Neuronal stem cell (in vitro differentiated cells): ENCODE data around the gene FBH1.

Experiments used
- DNase-seq: peaks from one replicate; pipeline ENCODE4 v3.0.0-alpha.2; 2013; ENCODE audit warnings: low spot score
- H2AFZ ChIP-seq: one replicate; pipeline ENCODE4 v1.6.1; 2013; ENCODE audit warnings: mild to moderate bottlenecking, low read length, inconsistent platforms
- H2AK5ac ChIP-seq: 2 replicates; pipeline ENCODE4 v1.6.1; 2013; ENCODE audit warnings: low read depth, mild to moderate bottlenecking, inconsistent platforms, low read length, moderate library complexity, mixed read lengths
- H2BK120ac ChIP-seq: 2 replicates; pipeline ENCODE4 v1.6.1; 2013; ENCODE audit warnings: low read depth, mild to moderate bottlenecking, inconsistent platforms, low read length, moderate library complexity, mixed read lengths
- H2BK12ac ChIP-seq: one replicate; pipeline ENCODE4 v1.6.1; 2013; ENCODE audit warnings: low read length, inconsistent platforms
- H2BK15ac ChIP-seq: 2 replicates; pipeline ENCODE4 v1.6.1; 2013; ENCODE audit warnings: mild to moderate bottlenecking, low read length, inconsistent platforms, mixed read lengths
- H2BK5ac ChIP-seq: one replicate; pipeline ENCODE4 v1.6.1; 2013; ENCODE audit warnings: inconsistent platforms, mild to moderate bottlenecking, low read length, moderate library complexity
- H3K14ac ChIP-seq: one replicate; pipeline ENCODE4 v1.6.1; 2013; ENCODE audit warnings: low read length, inconsistent platforms
- H3K18ac ChIP-seq: 2 replicates; pipeline ENCODE4 v1.6.1; 2013; ENCODE audit warnings: low read length, inconsistent platforms
- H3K23ac ChIP-seq: 2 replicates; pipeline ENCODE4 v1.6.1; 2013; ENCODE audit warnings: low read depth, mild to moderate bottlenecking, mixed read lengths, low read length, inconsistent platforms; ENCODE audit not compliant: poor library complexity
- H3K27ac ChIP-seq: replicated peaks from 3 replicates; pipeline ENCODE4 v1.5.1; 2013; ENCODE audit warnings: low read length, inconsistent platforms
- H3K27me3 ChIP-seq, 3 experiments: 2 replicates each; pipeline ENCODE4 v1.6.1; 2013; ENCODE audit warnings: low read length in 3 of 3, mild to moderate bottlenecking in 2 of 3, inconsistent platforms in 1 of 3, low read depth in 1 of 3, mixed read lengths in 1 of 3, moderate library complexity in 1 of 3; ENCODE audit not compliant: control insufficient read depth in 3 of 3, insufficient read depth in 3 of 3
- H3K36me3 ChIP-seq, 2 donors: replicated peaks in 1 of 2; 2 replicates each; pipeline ENCODE4 v1.6.1; 2013; ENCODE audit warnings: low read length in 2 of 2; ENCODE audit not compliant: control insufficient read depth in 2 of 2, insufficient read depth in 2 of 2
- H3K4ac ChIP-seq: 2 replicates; pipeline ENCODE4 v1.6.1; 2013; ENCODE audit warnings: inconsistent platforms, mild to moderate bottlenecking, low read length, moderate library complexity
- H3K4me1 ChIP-seq, 2 donors: 1 replicate in 1 of 2; 2 replicates in 1 of 2; pipeline ENCODE4 v1.6.1; 2013; ENCODE audit warnings: low read length in 2 of 2, low read depth in 1 of 2; ENCODE audit not compliant: control insufficient read depth in 2 of 2, insufficient read depth in 1 of 2
- H3K4me2 ChIP-seq: one replicate; pipeline ENCODE4 v1.6.1; 2013; ENCODE audit warnings: mild to moderate bottlenecking, low read length, inconsistent platforms; ENCODE audit not compliant: insufficient read depth, poor library complexity, severe bottlenecking
- H3K4me3 ChIP-seq, 2 donors: 2 replicates each; pipeline ENCODE4 v1.5.1; 2013; ENCODE audit warnings: low read length in 2 of 2, mild to moderate bottlenecking in 2 of 2, inconsistent platforms in 1 of 2, moderate library complexity in 1 of 2
- H3K79me1 ChIP-seq: one replicate; pipeline ENCODE4 v1.6.1; 2013; ENCODE audit warnings: low read depth, mild to moderate bottlenecking, inconsistent platforms, low read length, moderate library complexity
- H3K9ac ChIP-seq: one replicate; pipeline ENCODE4 v1.6.1; 2013; ENCODE audit warnings: mild to moderate bottlenecking, low read depth, low read length, inconsistent platforms; ENCODE audit not compliant: poor library complexity
- H3K9me3 ChIP-seq, 2 donors: replicated peaks in 1 of 2; 2 replicates each; pipeline versions ENCODE3 to v1.6.1; 2013; ENCODE audit warnings: low read length in 2 of 2, mild to moderate bottlenecking in 2 of 2, inconsistent platforms in 1 of 2, low read depth in 1 of 2, mixed read lengths in 1 of 2, moderate library complexity in 1 of 2; ENCODE audit not compliant: control insufficient read depth in 2 of 2, insufficient read depth in 1 of 2
- H4K8ac ChIP-seq: one replicate; pipeline ENCODE4 v1.6.1; 2013; ENCODE audit warnings: low read depth, mild to moderate bottlenecking, inconsistent platforms, low read length, moderate library complexity
- H4K91ac ChIP-seq: one replicate; pipeline ENCODE4 v1.6.1; 2013; ENCODE audit warnings: low read length, low read depth, mild to moderate bottlenecking, inconsistent platforms; ENCODE audit not compliant: poor library complexity
- WGBS, 2 donors: extraction: QIAGEN DNeasy Blood & Tissue Kit; methylation state at CpG; one replicate each; pipeline ENCODE4 v1.1.7; 2013; ENCODE audit warnings: missing lambda C conversion rate in 2 of 2, mixed read lengths in 1 of 2; ENCODE audit not compliant: insufficient read length in 2 of 2, insufficient replicate concordance in 1 of 2; ENCODE audit errors: extremely low coverage in 2 of 2; 5-methylcytosine and 5-hydroxymethylcytosine counted together

Gene FBH1

GRCh38 chr10:5855979-5856700 is 33.9 kb upstream of the FBH1 start:
- no peak for DNase-seq
- WGBS, 2 donors, result no CpG with 5 or more reads among the region's 18 CpGs
- H3K23ac ChIP-seq, result no peak overlapping the region
- no peak overlapping the region for H4K91ac ChIP-seq
- no peak overlapping the region for H2AK5ac ChIP-seq
- H3K4me3 ChIP-seq, result no peak overlapping the region
- no peak overlapping the region for H3K27ac ChIP-seq
- H3K14ac ChIP-seq, result no peak overlapping the region
- H3K4me2 ChIP-seq, result no peak overlapping the region
- H2BK120ac ChIP-seq, result no peak overlapping the region
- H3K79me1 ChIP-seq, result no peaks in the 10 kb centered on the region
- H3K18ac ChIP-seq, result no peak overlapping the region
- H4K8ac ChIP-seq, result no peak overlapping the region
- H2BK15ac ChIP-seq, result no peak overlapping the region
- no peaks in the 10 kb centered on the region for H3K9me3 ChIP-seq
- H2BK5ac ChIP-seq, result no peak overlapping the region
- H2BK12ac ChIP-seq, result no peak overlapping the region
- no peak overlapping the region for H3K4ac ChIP-seq
- peaks cover 0 to 5% of the 10 kb centered on the region in 2 donors for H3K4me1 ChIP-seq
- H3K27me3 ChIP-seq, result no peaks in the 10 kb centered on the region
- H3K9ac ChIP-seq, result no peak overlapping the region
- H3K36me3 ChIP-seq, result no peaks in the 10 kb centered on the region
- H2AFZ ChIP-seq, result no peak overlapping the region

- no peaks in the 10 kb centered on the region for H3K27me3 ChIP-seq
These were observed 33.4 kb upstream of the FBH1 start for GRCh38 chr10:5856701-5857004.

GRCh38 chr10:5858811-5859210 is 31.2 kb upstream of the FBH1 start:
- Histone ChIP-seq H2AK5ac (no peak overlapping the region), H3K27me3 (no peaks in the 10 kb centered on the region)
- no CpG with 5 or more reads among the region's 5 CpGs for WGBS, 2 donors

More at GRCh38 chr10:5856701-5857004, 33.4 kb upstream of the FBH1 start:
- H4K91ac ChIP-seq, result no peak overlapping the region
- no peak for DNase-seq
- H3K79me1 ChIP-seq, result no peaks in the 10 kb centered on the region
- no peaks in the 10 kb centered on the region for H3K9me3 ChIP-seq
- H3K4me1 ChIP-seq, result peaks cover 0 to 5% of the 10 kb centered on the region in 2 donors
- H3K14ac ChIP-seq, result no peak overlapping the region
- no peak overlapping the region for H2BK12ac ChIP-seq
- H4K8ac ChIP-seq, result no peak overlapping the region
- H3K9ac ChIP-seq, result no peak overlapping the region
- no peak overlapping the region for H2AFZ ChIP-seq
- no CpG with 5 or more reads among the region's 7 CpGs for WGBS, 2 donors
- no peak overlapping the region for H3K4ac ChIP-seq
- no peak overlapping the region for H3K18ac ChIP-seq
- no peak overlapping the region for H2BK120ac ChIP-seq
- no peak overlapping the region for H3K23ac ChIP-seq
- H3K4me3 ChIP-seq, result no peak overlapping the region
- H3K4me2 ChIP-seq, result no peak overlapping the region
- H2BK15ac ChIP-seq, result no peak overlapping the region
- no peak overlapping the region for H2AK5ac ChIP-seq
- no peaks in the 10 kb centered on the region for H3K36me3 ChIP-seq
- no peak overlapping the region for H2BK5ac ChIP-seq
- no peak overlapping the region for H3K27ac ChIP-seq

GRCh38 chr10:5860066-5860465 is 30.0 kb upstream of the FBH1 start:
- no peak for DNase-seq
- Histone ChIP-seq H3K4me3 (no peak overlapping the region), H2BK15ac (no peak overlapping the region), H2BK120ac (no peak overlapping the region), H2AFZ (no peak overlapping the region), H3K4ac (no peak overlapping the region), H3K27me3 (no peaks in the 10 kb centered on the region), H3K18ac (no peak overlapping the region), H3K36me3 (peaks cover 0 to 3% of the 10 kb centered on the region in 2 donors), H3K9ac (no peak overlapping the region), H3K23ac (no peak overlapping the region), H2BK5ac (no peak overlapping the region), H4K91ac (no peak overlapping the region), H3K4me1 (peaks cover 0 to 4% of the 10 kb centered on the region in 2 donors), H3K9me3 (no peaks in the 10 kb centered on the region), H3K14ac (peak overlapping the region; percentile 75), H3K27ac (no peak overlapping the region), H4K8ac (no peak overlapping the region), H2BK12ac (no peak overlapping the region), H3K79me1 (no peaks in the 10 kb centered on the region), H2AK5ac (no peak overlapping the region), H3K4me2 (no peak overlapping the region)
- no CpG with 5 or more reads among the region's 7 CpGs for WGBS, 2 donors

More at GRCh38 chr10:5858811-5859210, 31.2 kb upstream of the FBH1 start:
- Histone ChIP-seq H3K18ac (no peak overlapping the region), H4K91ac (no peak overlapping the region), H3K23ac (no peak overlapping the region), H2BK120ac (no peak overlapping the region), H3K4me3 (no peak overlapping the region), H3K4me1 (peaks cover 0 to 5% of the 10 kb centered on the region in 2 donors), H2BK5ac (no peak overlapping the region), H4K8ac (no peak overlapping the region), H2BK15ac (no peak overlapping the region), H3K9me3 (no peaks in the 10 kb centered on the region), H3K36me3 (peaks cover 0 to 3% of the 10 kb centered on the region in 2 donors), H3K27ac (no peak overlapping the region), H3K9ac (peak overlapping the region; percentile 32), H3K4me2 (no peak overlapping the region), H3K79me1 (no peaks in the 10 kb centered on the region), H2AFZ (no peak overlapping the region), H3K4ac (no peak overlapping the region), H2BK12ac (no peak overlapping the region), H3K14ac (no peak overlapping the region)
- DNase-seq, result no peak
